BJ (cell line): ENCODE measurements around the gene OAS2. TPM values are rescaled to one million over a fixed set of nuclear protein-coding genes. Genes with fewer than 3 reads are reported as not detected.

Source experiments
- CTCF ChIA-PET: fragments of 350-600 bp; formaldehyde crosslinking; extraction: SDS; loops from one replicate; lab custom pipeline; 2021; ENCODE audit warnings: antibody characterized with exemption, inconsistent platforms; lab: Yijun Ruan, JAX
- POLR2A ChIA-PET: fragments of 300-600 bp; sonication (Branson Sonifier 250); formaldehyde crosslinking; extraction: SDS; loops from one replicate; lab custom pipeline; 2021; ENCODE audit warnings: antibody characterized with exemption; lab: Charles Lee
- DNase-seq: peaks from one replicate; pipeline ENCODE4 v3.0.0-alpha.2; 2011; ENCODE audit warnings: low read depth
- H3K27me3 ChIP-seq: 2 replicates; pipeline ENCODE4 v1.6.0; 2011; ENCODE audit warnings: low read length; ENCODE audit not compliant: control insufficient read depth, insufficient read depth
- H3K36me3 ChIP-seq: 2 replicates; pipeline ENCODE4 v1.5.1; 2011; ENCODE audit warnings: low read length; ENCODE audit not compliant: control insufficient read depth, insufficient read depth
- H3K4me3 ChIP-seq: 2 replicates; pipeline ENCODE4 v1.5.1; 2011; ENCODE audit warnings: low read depth, mild to moderate bottlenecking, control low read depth, low read length
- CTCF ChIP-seq: IDR thresholded peaks from 2 replicates; pipeline ENCODE4 v1.5.1; 2011; ENCODE audit warnings: low read depth, mild to moderate bottlenecking, control low read depth, inconsistent platforms, low read length, moderate library complexity; ENCODE audit not compliant: insufficient read depth
- polyA plus RNA-seq: library from polyadenylated mRNA; depleted of rRNA; stranded (reverse); fragments of >200 nt; gene quantifications from 2 replicates; pipeline ENCODE4 v1.2.3, GENCODE V29; 2011

The OAS2 gene
- polyA plus RNA-seq, 1 experiment: 1.2 TPM

GRCh38 chr12:113057565-113058485 lies 79.5 kb downstream of the OAS2 start:
- CTCF ChIA-PET: interaction anchor here (0.6 to 2.0 kb wide), 2 partner anchors 9 to 32 kb away, joined by 3 to 7 read pairs; no protein-coding TSS in a partner anchor
- POLR2A ChIA-PET: no interaction called here
- no peaks in the 10 kb centered on the region for H3K36me3 ChIP-seq
- no peak overlapping the region for H3K4me3 ChIP-seq
- TF ChIP-seq CTCF: no peak
- peaks cover 25% of the 10 kb centered on the region for H3K27me3 ChIP-seq
- no peak for DNase-seq

GRCh38 chr12:113058553-113058952 lies 80.2 kb downstream of the OAS2 start:
- ChIA-PET CTCF (interaction anchor here (2.0 kb wide), 1 partner anchor 10 kb away, joined by 7 read pairs; no protein-coding TSS in a partner anchor), POLR2A (no interaction called here)
- no peak for TF ChIP-seq CTCF
- Histone ChIP-seq H3K4me3 (no peak overlapping the region), H3K36me3 (no peaks in the 10 kb centered on the region), H3K27me3 (peaks cover 25% of the 10 kb centered on the region)
- no peak for DNase-seq

- TF ChIP-seq CTCF: no peak
- H3K4me3 ChIP-seq: no peak overlapping the region
- H3K27me3 ChIP-seq: peaks cover 25% of the 10 kb centered on the region
- no peaks in the 10 kb centered on the region for H3K36me3 ChIP-seq
- CTCF ChIA-PET: interaction anchor here (2.0 kb wide), 1 partner anchor 10 kb away, joined by 7 read pairs; no protein-coding TSS in a partner anchor
- DNase-seq: no peak
- POLR2A ChIA-PET: no interaction called here
These were observed 80.8 kb downstream of the OAS2 start for GRCh38 chr12:113059071-113059595.

GRCh38 chr12:113060336-113060960 lies 82.1 kb downstream of the OAS2 start:
- POLR2A ChIA-PET: no interaction called here
- CTCF ChIA-PET: no interaction called here
- Histone ChIP-seq H3K4me3 (no peak overlapping the region), H3K36me3 (no peaks in the 10 kb centered on the region), H3K27me3 (peaks cover 16% of the 10 kb centered on the region)
- DNase-seq: no peak
- no peak for TF ChIP-seq CTCF

GRCh38 chr12:113061061-113061694 lies 82.9 kb downstream of the OAS2 start:
- Histone ChIP-seq H3K27me3 (peaks cover 8% of the 10 kb centered on the region), H3K36me3 (no peaks in the 10 kb centered on the region), H3K4me3 (no peak overlapping the region)
- CTCF ChIA-PET: interaction anchor here (0.6 kb wide), 1 partner anchor 427 kb away, joined by 3 read pairs; no protein-coding TSS in a partner anchor
- DNase-seq: no peak
- no peak for TF ChIP-seq CTCF
- POLR2A ChIA-PET: no interaction called here
